Cardiac fibroblast (primary cell): ENCODE results near the gene CHDH.

ENCODE experiments used
- DNase-seq, 2 donors: peaks; one replicate each; pipeline versions ENCODE4 v3.0.0 to v3.0.0-alpha.2; 2010; ENCODE audit warnings: low read depth in 2 of 2
- H3K4me3 ChIP-seq, 2 donors: replicated peaks in 1 of 2; 1 replicate in 1 of 2; 2 replicates in 1 of 2; pipeline ENCODE4 v1.5.1; 2011; ENCODE audit warnings: low read depth in 2 of 2, low read length in 2 of 2, mild to moderate bottlenecking in 2 of 2, moderate library complexity in 1 of 2
- CTCF ChIP-seq: IDR thresholded peaks from one replicate; pipeline ENCODE4 v1.5.1; 2011; ENCODE audit warnings: low read depth, mild to moderate bottlenecking, low read length, inconsistent platforms

Gene CHDH

DNA sequence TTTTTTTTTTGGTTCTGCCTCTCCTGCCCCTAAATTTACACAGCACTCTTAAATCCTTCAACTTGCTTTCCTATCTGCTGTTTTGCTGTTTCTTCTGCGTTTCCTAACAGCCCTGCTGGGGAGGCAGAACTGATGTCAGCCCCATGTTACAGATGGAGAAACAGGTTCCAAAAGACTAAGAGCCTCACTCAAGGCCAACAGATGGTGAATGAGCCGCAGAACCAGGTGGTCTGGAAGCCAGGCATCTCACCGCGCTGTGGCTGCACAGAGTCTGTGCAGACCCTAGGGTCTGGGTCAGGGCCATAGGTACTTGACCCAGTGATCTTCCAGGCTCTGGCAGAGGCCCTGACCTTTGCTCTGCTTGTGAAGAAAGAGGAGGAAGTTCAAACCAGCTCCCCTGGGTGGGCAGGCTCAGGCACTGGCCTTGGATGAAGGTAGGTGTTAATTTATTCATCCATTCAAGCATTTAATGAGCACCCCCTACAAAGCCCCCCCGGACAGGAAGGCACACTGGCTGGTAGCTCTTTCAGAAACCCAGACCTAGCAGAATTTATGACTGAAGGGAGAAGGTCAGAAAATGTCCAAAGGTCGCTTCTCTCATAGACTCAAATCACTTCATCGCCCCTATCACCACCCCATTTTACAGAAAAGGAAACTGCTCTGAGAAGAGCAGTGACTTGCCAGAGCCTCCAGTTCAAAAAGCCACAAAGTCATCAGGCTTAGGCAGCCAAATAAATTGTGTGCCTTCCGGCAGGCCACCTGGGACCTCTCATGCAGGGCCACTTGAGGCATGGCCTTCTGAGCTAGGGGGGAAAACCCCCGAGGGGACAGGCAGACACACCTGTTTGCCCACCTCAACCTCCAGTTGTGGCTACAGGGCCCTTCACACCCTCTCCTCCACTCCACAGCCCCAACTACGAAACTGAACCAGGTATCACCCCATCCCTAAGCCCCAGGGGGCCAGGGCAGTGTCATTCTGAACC, 2.7 kb downstream of the CHDH start:
- TF ChIP-seq CTCF, result no peak

GRCh38 chr3:53842436-53843194, 3.6 kb downstream of the CHDH start:
- no peak overlapping the region for H3K4me3 ChIP-seq
- no peak for TF ChIP-seq CTCF
- DNase-seq, result peak; percentile 3 to 29

More for the DNA sequence above, 2.7 kb downstream of the CHDH start:
- H3K4me3 ChIP-seq, result no peak overlapping the region
- DNase-seq, result no peak

DNA sequence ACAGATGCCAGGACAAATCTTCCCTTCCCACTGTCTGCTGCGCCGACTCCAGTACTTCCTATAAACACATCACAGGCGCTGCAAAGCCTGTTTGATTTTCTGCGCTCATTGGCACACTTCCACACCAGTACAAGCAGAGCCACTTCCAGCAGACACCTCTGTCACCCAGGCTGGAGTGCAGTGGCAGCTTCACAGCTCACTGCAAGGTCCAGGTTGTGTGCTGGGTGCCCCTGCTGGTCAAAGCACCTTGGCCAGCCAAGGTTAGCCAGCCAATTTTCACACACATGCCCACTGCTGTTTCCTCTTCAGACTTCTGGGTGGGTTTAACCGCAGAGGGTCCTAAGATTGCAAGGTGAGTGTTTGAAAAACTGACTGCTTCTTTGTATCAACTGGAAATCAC, 4.9 kb downstream of the CHDH start:
- no peak for TF ChIP-seq CTCF
- H3K4me3 ChIP-seq, result no peak overlapping the region
- no peak for DNase-seq

GRCh38 chr3:53837331-53837730, 8.9 kb downstream of the CHDH start:
- no peak for TF ChIP-seq CTCF
- no peak for DNase-seq
- H3K4me3 ChIP-seq, result no peak overlapping the region

DNA sequence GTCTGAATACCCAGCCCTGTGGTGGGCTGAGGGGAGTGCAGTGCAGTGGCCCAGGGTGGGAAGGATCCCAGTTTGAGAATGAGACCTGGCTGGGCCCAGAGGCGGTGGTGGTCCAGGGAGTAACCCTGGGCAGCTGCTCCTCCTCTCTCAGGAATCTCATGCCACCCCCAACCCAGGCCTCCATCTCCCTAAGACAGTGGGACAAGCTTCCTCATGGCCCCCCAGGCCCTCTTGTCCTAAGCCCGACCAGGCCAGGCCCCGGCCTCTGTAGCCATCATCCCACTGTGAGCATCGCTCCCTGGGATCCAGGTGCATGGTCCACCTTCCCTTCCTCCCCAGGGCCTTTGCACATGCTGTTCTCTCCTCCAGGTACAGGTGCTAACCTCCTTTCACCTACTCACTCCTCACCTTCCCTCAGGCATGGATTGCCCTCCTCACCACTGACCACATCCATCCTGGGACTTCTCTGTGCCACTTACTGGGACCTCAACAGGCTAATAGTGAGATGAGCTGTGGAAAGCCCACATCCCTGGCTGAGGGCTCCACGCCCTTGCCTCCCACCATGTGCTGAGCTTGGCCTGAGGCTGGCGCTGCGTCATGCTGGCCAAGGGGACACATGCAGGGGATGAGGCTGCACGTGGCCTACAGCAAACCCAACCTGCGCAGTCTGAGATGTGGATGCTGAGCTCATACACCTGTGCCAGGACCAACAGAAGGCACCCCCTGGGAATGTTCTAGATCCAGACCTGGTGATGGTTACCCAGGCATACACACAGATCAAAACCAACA, 9.9 kb downstream of the CHDH start:
- no peak for TF ChIP-seq CTCF
- H3K4me3 ChIP-seq, result no peak overlapping the region
- DNase-seq, result no peak

DNA sequence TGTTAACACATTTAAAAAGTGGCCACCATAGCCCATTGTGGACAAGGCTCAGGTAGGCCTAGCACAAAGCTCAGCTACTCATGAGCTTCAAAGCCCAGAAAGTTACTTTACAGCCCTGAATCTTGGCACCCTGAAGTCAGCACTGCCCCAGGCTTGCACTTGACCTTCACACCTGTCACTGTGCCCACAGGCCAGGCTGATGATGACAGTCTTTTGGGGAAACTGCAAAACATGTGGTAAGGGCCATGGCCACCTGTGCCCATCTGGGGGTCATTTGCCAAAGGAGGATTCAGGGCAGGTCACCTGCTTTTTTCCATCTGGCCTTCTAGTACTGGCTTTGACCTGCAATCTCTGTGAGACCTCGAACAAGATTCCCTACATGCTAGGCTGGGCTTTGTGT, 11.0 kb downstream of the CHDH start:
- TF ChIP-seq CTCF, result no peak
- no peak overlapping the region for H3K4me3 ChIP-seq
- DNase-seq, result no peak
